ENCODE results near the gene MLST8. TPM values are rescaled to one million over a fixed set of nuclear protein-coding genes. Genes with fewer than 3 reads are reported as not detected.
"Not testable (repeated sequence)": the region's sequence is repeated elsewhere in the genome, so short reads cannot be mapped to it uniquely, and the experiment has no call there.

Gene MLST8
- total RNA-seq, 2 donors from 2014 or later: 32.4 to 59.0 TPM

DNA sequence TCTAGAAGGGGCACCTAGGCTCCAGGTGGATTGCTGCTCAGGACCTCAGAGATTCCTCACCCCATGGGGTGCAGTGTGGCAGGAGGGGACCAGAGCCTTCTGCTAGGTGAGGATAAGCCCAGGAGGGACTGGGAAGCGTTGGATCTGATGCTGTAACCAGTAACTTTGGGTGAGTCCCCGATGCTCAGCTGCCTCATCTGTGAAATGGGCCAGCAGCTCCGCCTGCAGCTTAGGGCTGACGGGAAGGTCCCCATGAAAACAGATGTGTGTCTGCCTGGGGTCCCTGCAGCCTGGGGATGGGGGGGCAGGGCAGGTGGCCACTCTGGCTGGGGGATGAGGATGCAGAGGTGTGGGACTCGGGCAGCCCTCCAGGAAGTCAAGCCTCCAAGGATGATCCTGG, 6.2 kb upstream of the MLST8 start:
- TF ChIP-seq, protein P1, sequence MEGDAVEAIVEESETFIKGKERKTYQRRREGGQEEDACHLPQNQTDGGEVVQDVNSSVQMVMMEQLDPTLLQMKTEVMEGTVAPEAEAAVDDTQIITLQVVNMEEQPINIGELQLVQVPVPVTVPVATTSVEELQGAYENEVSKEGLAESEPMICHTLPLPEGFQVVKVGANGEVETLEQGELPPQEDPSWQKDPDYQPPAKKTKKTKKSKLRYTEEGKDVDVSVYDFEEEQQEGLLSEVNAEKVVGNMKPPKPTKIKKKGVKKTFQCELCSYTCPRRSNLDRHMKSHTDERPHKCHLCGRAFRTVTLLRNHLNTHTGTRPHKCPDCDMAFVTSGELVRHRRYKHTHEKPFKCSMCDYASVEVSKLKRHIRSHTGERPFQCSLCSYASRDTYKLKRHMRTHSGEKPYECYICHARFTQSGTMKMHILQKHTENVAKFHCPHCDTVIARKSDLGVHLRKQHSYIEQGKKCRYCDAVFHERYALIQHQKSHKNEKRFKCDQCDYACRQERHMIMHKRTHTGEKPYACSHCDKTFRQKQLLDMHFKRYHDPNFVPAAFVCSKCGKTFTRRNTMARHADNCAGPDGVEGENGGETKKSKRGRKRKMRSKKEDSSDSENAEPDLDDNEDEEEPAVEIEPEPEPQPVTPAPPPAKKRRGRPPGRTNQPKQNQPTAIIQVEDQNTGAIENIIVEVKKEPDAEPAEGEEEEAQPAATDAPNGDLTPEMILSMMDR (IDR thresholded peaks at IDR 0.05): no peak
- TF ChIP-seq POLR2A (IDR thresholded peaks at IDR 0.05): no peak
- no peak overlapping the region for H3K27ac ChIP-seq
- H3K27me3 ChIP-seq: no peaks in the 10 kb centered on the region
- 72 to 81% methylated on average over 3 to 5 of the region's 5 CpGs for WGBS, 2 donors
- H3K9me3 ChIP-seq: no peaks in the 10 kb centered on the region
- ATAC-seq (no peak), DNase-seq (no peak)
- peaks cover 13% of the 10 kb centered on the region for H3K4me1 ChIP-seq
- intact Hi-C loops (cut with DNase I): no loop called here
- no peaks in the 10 kb centered on the region for H3K36me3 ChIP-seq (replicated peaks in 1 of 2; ENCODE audit: insufficient read depth in 1 of 2, low read depth in 2 of 2)
- H3K4me3 ChIP-seq: no peak overlapping the region

DNA sequence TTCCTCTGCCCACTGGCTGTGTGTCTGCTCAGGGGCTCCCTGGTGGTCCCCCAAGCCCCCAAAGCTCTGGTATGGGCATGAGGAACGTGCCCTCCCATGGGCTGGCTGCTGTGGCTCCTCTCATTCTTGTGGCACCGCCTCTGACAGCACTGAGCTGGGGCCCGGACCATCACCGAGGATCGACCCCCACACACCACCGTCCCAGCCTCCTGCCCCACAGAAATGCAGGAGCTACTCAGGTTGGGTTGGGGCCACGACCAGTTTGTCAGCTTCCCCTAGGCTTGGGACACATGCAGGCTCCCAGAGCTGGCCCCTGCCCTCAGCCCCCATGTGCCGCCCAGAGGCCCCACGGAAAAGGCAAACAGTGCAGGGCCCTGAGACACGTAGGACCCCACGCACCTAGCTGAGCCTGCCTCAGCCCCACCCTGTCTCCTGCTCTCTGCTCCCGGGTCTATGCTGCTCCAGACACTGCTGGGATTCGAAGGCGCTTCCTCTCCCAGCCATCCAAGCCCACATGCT, 5.6 kb upstream of the MLST8 start:
- no peaks in the 10 kb centered on the region for H3K9me3 ChIP-seq
- ATAC-seq (no peak), DNase-seq (no peak)
- intact Hi-C loops (cut with DNase I): no loop called here
- H3K4me3 ChIP-seq: no peak overlapping the region
- TF ChIP-seq POLR2A (IDR thresholded peaks at IDR 0.05): no peak
- TF ChIP-seq, protein P1 (IDR thresholded peaks at IDR 0.05): no peak
- 73 to 85% methylated on average over 6 to 14 of the region's 14 CpGs for WGBS, 2 donors
- H3K27ac ChIP-seq: no peak overlapping the region
- no peaks in the 10 kb centered on the region for H3K36me3 ChIP-seq (replicated peaks in 1 of 2; ENCODE audit: insufficient read depth in 1 of 2, low read depth in 2 of 2)
- no peaks in the 10 kb centered on the region for H3K27me3 ChIP-seq
- H3K4me1 ChIP-seq: peaks cover 17% of the 10 kb centered on the region

DNA sequence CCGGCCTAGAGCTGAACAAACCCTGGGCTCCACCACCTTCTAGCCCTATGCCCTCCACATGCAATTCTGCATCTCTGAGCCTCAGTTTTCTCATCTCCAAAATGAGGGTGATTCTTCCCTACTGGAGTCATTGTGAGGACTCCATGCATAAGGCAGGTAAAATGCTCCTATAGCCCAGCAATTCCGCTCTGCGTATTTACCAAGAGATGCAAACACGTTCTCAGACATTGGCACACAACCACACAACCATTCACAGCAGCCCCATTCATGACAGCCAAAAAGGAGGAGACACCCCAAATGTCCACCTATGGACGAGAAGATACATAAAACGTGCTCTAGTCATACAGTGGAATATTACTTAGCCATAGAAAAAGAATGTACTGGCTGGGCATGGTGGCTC, 4.9 kb upstream of the MLST8 start:
- no peak for DNase-seq
- no peaks in the 10 kb centered on the region for H3K27me3 ChIP-seq
- peaks cover 15% of the 10 kb centered on the region for H3K4me1 ChIP-seq
- no peaks in the 10 kb centered on the region for H3K9me3 ChIP-seq
- ATAC-seq: no peak
- H3K4me3 ChIP-seq: no peak overlapping the region
- no peak overlapping the region for H3K27ac ChIP-seq
- WGBS, 2 donors: 83 to 89% methylated on average over 6 of the region's 6 CpGs
- TF ChIP-seq, protein P1 (IDR thresholded peaks at IDR 0.05): no peak
- no peaks in the 10 kb centered on the region for H3K36me3 ChIP-seq (replicated peaks in 1 of 2; ENCODE audit: insufficient read depth in 1 of 2, low read depth in 2 of 2)
- intact Hi-C loops (cut with DNase I): no loop called here

DNA sequence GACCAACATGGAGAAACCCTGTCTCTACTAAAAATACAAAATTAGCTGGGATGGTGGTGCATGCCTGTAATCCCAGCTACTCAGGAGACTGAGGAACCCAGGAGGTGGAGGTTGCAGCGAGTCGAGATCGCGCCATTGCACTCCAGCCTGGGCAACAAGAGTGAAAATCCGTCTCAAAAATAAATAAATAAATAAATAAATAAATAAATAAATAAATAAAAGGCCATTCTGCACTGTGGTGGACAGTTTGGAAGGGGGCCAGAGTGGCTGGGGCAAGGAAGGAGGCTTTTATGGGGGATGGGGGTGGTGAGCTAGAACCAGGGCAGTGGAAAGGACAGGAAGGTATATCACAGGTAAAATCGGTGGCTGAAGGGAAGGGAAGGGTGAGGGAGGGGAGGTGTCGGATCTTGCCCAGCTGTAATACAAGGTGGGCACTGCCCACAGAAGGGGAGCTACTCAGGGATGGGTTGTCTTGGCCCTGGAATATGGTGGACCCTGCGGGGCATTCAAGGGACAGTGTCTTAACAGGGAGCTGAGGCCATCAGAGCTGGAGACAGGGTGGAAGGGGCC, 2.0 kb upstream of the MLST8 start:
- Histone ChIP-seq H3K4me1 (peaks cover 19% of the 10 kb centered on the region), H3K36me3 (replicated peaks in 1 of 2; ENCODE audit: insufficient read depth in 1 of 2, low read depth in 2 of 2) (peaks cover 0 to 13% of the 10 kb centered on the region in 2 donors)
- 96% methylated on average over 8 of the region's 8 CpGs for WGBS, 2 donors
- intact Hi-C loops (cut with DNase I); H3K27ac ChIP-seq; H3K4me3 ChIP-seq; H3K27me3 ChIP-seq; H3K9me3 ChIP-seq; DNase-seq; ATAC-seq: not testable (repeated sequence)

DNA sequence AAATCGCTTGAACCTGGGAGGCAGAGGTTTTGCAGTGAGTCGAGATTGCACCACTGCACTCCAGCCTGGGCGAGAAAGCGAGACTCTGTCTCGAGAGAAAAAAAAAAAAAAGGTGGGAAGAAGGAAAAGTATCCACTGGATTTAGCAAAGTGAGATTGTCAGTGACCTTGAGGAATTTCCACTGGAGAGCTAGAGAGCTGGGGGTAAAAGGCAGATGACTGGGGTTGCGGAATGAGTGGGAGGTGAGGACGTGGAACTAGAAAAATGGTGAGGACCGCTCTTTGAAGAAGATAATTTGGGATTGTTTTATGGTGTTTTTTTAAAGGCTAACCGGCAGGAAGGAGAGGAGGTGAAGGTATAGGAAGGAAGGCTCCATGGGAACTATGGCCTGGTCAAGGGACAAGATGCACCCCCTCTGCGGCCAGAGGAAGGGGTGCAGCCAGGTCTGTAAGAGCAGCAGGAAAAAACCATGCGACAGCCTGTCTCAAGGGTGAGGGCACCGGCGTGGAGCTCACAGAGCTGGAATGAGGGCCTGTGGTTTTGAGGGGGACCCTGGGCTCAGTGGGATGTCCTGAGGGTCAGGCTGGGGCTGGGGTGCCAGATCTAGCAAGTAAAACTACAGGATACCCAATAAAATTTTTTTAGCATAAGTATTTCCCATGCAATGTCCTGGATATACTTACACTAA, 694 bp upstream of the MLST8 start:
- peak overlapping the region; percentile 94 to 99 (median 96) for H3K27ac ChIP-seq
- intact Hi-C loops (cut with DNase I): no loop called here
- peak overlapping the region; percentile 67 to 88 for H3K4me3 ChIP-seq
- no peak for TF ChIP-seq POLR2A (IDR thresholded peaks at IDR 0.05)
- TF ChIP-seq, protein P1 (IDR thresholded peaks at IDR 0.05): no peak
- H3K36me3 ChIP-seq (replicated peaks in 1 of 2; ENCODE audit: insufficient read depth in 1 of 2, low read depth in 2 of 2): peaks cover 0 to 18% of the 10 kb centered on the region in 2 donors
- no peaks in the 10 kb centered on the region for H3K9me3 ChIP-seq
- 76 to 87% methylated on average over 13 of the region's 13 CpGs for WGBS, 2 donors
- peaks cover 19% of the 10 kb centered on the region for H3K4me1 ChIP-seq
- ATAC-seq: no peak
- H3K27me3 ChIP-seq: no peaks in the 10 kb centered on the region
- DNase-seq: no peak

Data from body of pancreas (tissue), 4 donors.